NCI-H524 treated with DMSO at 0.1 percent for 48 hours (cell line): ENCODE data around the gene C5.
"Not testable (repeated sequence)": the region's sequence is repeated elsewhere in the genome, so short reads cannot be mapped to it uniquely, and the experiment has no call there.

Experiments used
- DNase-seq: peaks from one replicate; lab custom pipeline; 2025; lab: John Stamatoyannopoulos, UW

C5 gene

DNA sequence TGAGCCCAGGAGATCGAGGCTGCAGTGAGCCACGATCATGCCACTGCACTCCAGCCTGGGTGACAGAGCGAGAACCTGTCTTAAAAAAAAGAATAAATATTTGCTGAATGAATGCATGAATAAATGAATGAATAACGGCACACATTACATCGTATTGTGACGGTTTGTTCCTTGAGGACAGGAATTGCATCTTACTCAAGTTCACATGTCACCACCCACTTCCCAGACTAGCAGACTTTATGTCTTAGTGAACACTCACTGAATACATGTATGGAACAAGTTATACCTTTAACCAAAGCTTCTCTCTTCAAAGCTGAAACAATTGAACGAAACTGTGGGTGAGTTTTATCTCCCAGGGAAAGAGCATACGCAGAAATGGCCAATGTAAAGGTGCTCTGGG is 70.3 kb downstream of the C5 start:
- no peak for DNase-seq

- no peak for DNase-seq
Observed at GRCh38 chr9:120978987-120979386, 71.1 kb downstream of the C5 start.

DNA sequence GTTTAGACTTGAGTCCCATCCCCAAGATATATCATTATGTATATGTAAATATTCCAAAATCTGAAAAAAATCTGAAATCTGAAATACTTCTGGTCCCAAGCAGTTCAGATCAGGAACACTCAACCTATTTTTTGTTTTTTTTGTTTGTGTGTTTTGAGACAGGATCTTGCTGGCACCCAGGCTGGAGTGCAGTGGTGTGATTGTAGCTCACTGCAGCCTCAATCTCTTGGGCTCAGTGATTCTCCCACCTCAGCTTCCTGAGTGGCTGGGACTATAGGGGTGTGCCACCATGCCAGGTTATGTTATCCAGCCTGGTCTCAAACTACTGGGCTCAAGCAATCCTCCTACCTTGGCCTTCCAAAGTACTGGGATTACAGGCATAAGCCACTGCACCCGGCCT is 72.8 kb downstream of the C5 start:
- DNase-seq: no peak

- DNase-seq: no peak
Observed at GRCh38 chr9:120974921-120975320, 75.2 kb downstream of the C5 start.

- no peak for DNase-seq
Observed at GRCh38 chr9:120974181-120974580, 75.9 kb downstream of the C5 start.

DNA sequence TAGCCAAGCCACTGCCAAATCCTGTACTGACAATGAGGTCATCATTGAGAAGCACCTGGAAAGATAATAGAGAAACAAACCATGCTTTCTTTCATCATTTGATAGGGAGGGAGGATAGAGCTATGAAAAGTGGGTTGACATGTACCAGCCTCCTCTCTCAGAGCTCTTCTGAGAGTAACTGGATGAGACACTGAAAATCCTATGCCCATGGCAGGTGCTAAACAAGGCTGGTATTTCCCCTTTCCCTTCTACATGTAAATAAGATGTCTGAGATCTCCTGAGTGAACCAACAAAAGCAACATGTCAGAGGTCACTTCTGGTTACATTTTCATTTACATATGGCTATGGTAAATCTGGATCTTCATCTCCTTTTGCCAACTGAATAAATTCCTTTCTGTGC is 78.1 kb downstream of the C5 start:
- no peak for DNase-seq

- not testable (repeated sequence) for DNase-seq
Observed at GRCh38 chr9:120971471-120971870, 78.6 kb downstream of the C5 start.

DNA sequence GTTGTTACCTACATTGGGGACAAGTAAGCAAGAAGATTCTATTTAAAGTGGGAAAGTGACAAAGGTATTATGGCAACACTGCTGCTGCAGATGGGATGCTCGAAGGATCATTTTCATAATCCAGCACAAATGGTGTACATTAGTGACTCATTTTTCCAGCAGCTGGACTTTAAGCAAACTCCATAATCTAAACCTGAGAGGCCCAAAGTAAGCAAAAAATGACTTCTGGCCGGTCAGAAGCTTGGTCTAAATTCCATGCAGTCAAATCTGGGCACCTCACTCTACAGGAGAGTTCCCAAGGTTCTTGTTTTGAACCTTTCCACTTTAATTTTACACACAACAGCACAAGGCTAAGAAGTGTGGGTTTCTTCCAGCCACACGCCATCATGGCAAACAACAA is 79.8 kb downstream of the C5 start:
- DNase-seq: no peak

DNA sequence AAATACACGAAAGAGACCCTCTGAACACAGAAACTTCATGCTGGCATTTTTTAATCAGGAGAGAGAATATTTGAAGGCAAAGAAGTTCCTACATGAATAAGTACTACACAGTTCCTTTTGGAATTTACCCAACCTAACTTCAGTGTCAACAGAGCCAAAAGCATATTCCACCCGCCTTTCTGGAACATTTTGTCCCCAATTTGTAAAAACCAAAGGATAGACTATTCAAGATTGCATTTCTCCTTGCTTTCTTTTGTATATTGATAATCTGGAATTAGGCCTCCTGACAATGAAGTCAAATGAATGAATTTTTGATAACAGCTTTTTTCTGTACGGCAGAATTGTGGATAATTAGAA is 84.1 kb downstream of the C5 start:
- no peak for DNase-seq

- DNase-seq: no peak
Observed at GRCh38 chr9:120965344-120966012, 84.6 kb downstream of the C5 start.

GRCh38 chr9:120961936-120962335 is 88.1 kb downstream of the C5 start:
- no peak for DNase-seq

- DNase-seq: no peak
Observed at GRCh38 chr9:120960001-120960400, 90.1 kb downstream of the C5 start.

DNA sequence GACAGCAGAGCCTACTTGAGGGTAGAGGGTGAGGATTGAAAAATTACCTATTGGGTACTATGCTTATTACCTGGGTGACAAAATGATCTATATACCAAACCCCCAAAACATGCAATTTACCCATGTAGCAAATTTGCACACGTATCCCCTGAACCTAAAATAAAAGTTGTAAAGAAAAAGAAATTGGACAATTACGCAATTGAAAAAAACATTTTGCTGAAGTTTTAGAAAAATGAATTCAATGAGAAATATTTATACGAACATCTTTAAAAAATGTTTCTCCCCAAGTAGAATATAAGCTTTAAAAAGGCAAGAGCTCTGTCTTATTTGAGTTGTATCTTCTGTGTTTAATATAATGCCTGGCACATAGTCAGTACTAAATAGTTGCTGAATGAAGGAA is 93.2 kb downstream of the C5 start:
- DNase-seq: no peak

GRCh38 chr9:120951960-120952618 is 98.0 kb downstream of the C5 start:
- DNase-seq: no peak

DNA sequence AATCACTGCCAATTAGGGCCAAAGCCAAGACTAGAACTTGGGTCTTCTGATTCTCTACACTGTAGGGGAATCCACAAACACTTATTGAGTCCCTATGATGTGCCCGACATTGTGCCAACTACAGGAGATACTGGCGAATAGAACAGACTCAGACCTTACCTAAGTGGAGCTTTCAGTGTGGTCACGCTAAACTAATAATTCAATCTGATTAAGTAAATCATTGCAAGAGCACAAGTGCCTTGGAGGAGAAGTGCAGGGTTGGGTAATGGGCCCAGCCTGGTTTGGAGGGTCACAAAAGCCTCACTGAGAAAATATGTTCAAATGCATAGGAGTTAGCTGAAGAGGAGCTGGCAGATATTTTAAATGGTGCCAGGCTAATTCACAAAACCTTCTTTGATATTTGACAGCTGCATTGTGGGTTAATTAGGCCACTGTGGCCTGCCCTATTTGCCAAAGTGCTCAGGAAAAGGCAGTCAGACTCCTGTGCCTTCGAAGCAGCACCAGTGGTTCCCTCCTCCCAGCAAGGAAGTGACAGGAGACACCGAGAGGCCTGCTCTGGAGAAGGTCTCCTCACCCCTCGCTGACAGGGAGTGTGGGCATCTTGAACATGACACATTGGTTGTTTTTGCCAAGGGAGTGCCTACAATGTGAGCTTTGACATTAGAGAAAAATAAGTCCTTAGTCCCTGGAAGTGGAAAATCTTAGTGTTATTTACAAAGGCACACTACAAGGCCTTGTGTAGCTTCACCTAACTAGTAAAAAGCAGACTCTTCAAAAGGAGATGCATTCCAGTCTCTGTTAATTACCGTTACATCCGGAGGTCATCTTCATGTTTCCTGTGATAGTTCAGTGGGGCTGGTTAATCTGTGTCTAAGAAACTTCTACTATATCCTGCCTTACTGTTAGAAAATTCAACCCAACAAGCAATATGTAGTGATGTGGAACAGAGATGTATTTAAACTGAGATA is 99.4 kb downstream of the C5 start:
- DNase-seq: no peak

DNA sequence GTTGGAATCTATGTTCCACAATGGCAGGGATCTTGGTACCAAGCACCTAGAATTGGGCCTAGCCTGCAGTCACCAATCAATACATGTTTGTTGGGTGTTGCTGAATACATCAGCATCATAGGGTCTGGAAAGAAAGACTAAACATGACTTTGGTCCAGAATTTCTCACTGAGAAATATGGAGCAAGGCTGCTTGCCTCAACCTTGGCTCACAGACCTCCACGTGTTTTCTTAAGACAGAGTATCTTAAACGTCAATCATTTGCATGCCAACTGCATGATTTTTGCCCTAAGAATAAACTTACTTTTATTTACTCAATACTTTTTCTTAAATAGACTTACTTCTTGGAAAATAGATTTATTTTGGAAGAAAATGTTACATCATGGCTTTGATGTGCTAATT is 100.8 kb downstream of the C5 start:
- DNase-seq: no peak

DNA sequence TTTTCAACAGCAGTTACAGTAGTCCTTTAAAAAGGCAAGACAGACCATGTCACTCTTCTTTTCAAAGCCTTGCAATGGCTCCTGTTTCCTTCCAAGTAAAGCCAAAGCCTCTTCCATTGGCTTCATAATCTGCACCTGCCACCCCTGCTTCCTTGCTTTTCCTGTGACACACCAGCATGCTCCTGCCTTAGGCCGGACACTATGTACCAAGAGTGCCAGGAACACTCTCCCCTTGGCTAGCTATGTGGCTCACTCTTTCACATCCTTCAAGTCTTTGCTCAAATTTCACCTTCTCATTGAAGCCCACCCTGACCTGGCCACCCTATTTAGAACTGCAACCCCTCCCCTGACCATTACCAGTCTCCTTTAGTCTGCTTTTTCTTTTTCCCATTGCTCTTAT is 101.3 kb downstream of the C5 start:
- DNase-seq: no peak

DNA sequence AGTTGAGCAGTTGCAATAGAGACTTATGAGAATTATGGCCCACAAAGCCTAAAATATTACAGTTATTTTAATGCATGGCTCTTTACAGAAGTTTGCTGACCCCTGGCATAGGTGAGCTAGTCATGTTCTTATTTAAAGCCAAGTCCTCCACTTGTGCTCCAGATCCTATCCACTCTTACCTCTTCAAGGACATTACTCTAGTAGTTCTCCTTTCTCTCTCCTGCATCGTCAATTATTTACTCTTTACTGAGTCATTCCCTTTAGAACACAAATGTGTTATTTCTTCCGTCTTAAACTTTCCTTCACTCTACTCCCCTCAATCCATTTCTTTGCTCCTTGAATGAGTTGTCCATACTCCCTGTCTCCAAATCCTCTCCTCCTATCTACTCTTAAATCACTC is 102.9 kb downstream of the C5 start:
- no peak for DNase-seq

DNA sequence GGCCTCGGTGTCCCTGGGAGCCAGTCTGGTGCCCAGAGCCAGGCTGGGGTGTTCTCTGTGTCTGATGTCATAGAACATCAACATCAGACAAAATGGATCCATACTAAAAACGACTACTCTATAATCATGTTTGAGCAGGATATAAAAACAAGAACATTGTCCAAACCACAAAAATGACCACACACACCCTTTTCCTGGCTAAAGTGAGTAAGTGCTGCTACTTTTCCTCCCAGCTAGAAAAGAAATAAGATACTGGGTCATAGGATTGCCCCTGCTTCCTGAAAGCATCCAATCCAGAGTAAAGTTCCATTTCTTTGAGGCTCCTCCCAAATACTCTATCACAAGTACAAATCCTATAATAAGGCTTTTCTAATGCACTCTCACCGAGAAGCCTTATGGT is 103.8 kb downstream of the C5 start:
- no peak for DNase-seq

DNA sequence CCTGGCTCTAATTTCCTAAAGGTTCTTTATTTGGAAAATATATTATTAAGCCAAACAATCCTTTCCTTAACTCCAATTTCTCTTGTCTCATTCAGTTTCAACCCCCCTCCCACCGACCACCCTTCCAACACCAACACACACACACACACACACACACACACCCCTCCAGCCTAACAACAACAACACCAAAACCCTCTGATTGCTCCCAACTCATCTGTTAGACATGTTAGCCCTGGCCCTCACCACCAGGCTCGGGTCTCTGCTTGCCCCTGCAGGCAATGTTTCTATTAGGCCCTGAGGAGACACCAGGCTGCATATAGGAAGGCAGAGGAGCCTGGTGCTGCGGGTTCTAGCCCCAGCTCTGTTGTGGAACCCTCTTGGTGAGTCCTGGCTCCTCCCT is 105.1 kb downstream of the C5 start:
- no peak for DNase-seq

DNA sequence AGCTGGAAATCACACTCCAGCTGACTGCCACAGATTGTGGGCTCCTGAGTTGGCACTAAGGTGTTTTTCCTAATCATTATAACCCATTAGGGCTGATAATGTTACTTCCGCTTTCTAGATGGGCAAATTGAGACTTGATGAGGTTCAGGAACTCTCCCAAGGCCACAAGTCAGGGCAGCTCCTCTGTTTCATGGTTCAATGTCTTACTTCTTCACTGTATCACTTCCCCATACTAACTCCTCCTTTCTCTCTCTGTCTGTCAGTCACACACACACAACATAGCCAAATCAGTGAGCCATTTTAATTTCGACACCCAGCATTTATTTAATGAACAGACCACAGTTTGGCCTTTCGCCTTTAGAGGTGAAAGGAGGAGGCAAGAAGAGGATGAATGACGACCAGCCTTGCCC is 105.6 kb downstream of the C5 start:
- no peak for DNase-seq

- no peak for DNase-seq
Observed at GRCh38 chr9:120942186-120943001, 107.7 kb downstream of the C5 start.
